ENCODE data around the gene TTC34. TPM values are rescaled to one million over a fixed set of nuclear protein-coding genes. Genes with fewer than 3 reads are reported as not detected.
A peak's percentile ranks its signal among the peaks of the same experiment; 100 is the strongest.

Gene TTC34
- total and polyA plus RNA-seq, 9 donors = 0.12 to 3.2 (median 2.2) TPM

- Histone ChIP-seq H3K27ac (no peak overlapping the region), H3K4me1 (ENCODE audit: insufficient read depth) (peaks cover 11% of the 10 kb centered on the region), H3K9me3 (no peaks in the 10 kb centered on the region), H3K36me3 (no peaks in the 10 kb centered on the region), H3K27me3 (no peaks in the 10 kb centered on the region), H3K4me3 (peak overlapping the region; percentile 90)
- TF ChIP-seq EP300 (IDR thresholded peaks at IDR 0.05) (no peak), POLR2A (IDR thresholded peaks at IDR 0.05) (no peak), CTCF (IDR thresholded peaks at IDR 0.05) (no peak)
- no peak for DNase-seq
- intact Hi-C loops (cut with DNase I) = no loop called here
- 10 to 14% (median 13%) methylated on average over 37 to 52 of the region's 52 CpGs for WGBS, 3 donors
These were observed 214.2 kb downstream of the TTC34 start for GRCh38 chr1:2587071-2587859.

- DNase-seq = peak; percentile 99 to 100 (median 100)
- Histone ChIP-seq H3K4me3 (peak within 1 kb of the TSS; percentile 90), H3K4me1 (ENCODE audit: insufficient read depth) (peaks cover 11% of the 10 kb centered on the region), H3K27me3 (no peaks in the 10 kb centered on the region), H3K9me3 (no peaks in the 10 kb centered on the region), H3K27ac (peak within 1 kb of the TSS; percentile 81 to 97), H3K36me3 (no peaks in the 10 kb centered on the region)
- intact Hi-C loops (cut with DNase I) = no loop called here
- TF ChIP-seq POLR2A (IDR thresholded peaks at IDR 0.05) (peak; percentile 95), CTCF (IDR thresholded peaks at IDR 0.05) (no peak)
- 1 to 2% (median 1%) methylated on average over 54 to 107 of the region's 107 CpGs for WGBS, 3 donors
These were observed 215.1 kb downstream of the TTC34 start, which contains the start of gene PRXL2B for GRCh38 chr1:2586154-2587070. Gene PRXL2B (plus strand): TSS chr1:2586777. CDS start chr1:2586886, 109 bp downstream.

Other genes with a start within 250 kb of the TTC34 start
- 10 to 100 TPM; 33.3 to 78.5 (median 60.5) TPM for gene TNFRSF14, start 245.3 kb downstream of the TTC34 start, total RNA-seq
- gene TNFRSF14, start 245.3 kb downstream of the TTC34 start, polyA plus RNA-seq = 10 to 100 TPM in 1 of 2 donors, 1 to 10 TPM in 1; 4.3 to 57.6 TPM
- gene PRXL2B, start 214.9 kb downstream of the TTC34 start, total RNA-seq = 10 to 100 TPM in 6 of 7 donors, 1 to 10 TPM in 1; 3.2 to 34.1 (median 20.2) TPM
- gene PRXL2B, start 214.9 kb downstream of the TTC34 start, polyA plus RNA-seq = 1 to 10 TPM; 7.0 to 9.6 TPM
- gene MMEL1, start 168.7 kb downstream of the TTC34 start, total RNA-seq = 1 to 10 TPM in 3 of 7 donors, under 1 TPM in 1, not detected in 3; 0.45 to 7.9 (median 1.1) TPM
- gene MMEL1, start 168.7 kb downstream of the TTC34 start, polyA plus RNA-seq = 1 to 10 TPM in 1 of 2 donors, under 1 TPM in 1; 0.42 to 1.1 TPM
- gene ACTRT2, start 219.8 kb upstream of the TTC34 start, total RNA-seq = not detected
- not detected for gene ACTRT2, start 219.8 kb upstream of the TTC34 start, polyA plus RNA-seq

Measured in ovary (tissue), 9 donors.